ENCODE data around the gene DNASE1.

DNA sequence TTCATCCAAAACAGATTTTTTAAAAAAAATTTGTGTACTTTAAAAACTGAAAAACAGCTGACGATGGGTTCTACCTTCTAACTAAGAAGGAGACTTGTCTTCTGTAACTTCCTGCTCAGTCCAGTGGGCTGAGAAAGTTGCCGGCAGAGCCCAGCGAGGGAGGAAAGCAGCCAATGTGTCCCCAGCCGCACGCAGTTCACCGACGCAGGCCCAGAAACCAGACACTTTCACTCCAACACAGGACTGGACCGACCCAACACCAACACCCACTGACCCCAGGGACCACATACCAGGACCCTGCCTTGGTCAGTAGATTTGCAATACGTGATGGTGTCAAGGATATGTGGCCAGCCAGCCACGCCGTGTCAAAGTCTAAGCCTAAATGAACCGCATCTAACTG is 37.3 kb downstream of the DNASE1 start:
- TF ChIP-seq, protein P1, sequence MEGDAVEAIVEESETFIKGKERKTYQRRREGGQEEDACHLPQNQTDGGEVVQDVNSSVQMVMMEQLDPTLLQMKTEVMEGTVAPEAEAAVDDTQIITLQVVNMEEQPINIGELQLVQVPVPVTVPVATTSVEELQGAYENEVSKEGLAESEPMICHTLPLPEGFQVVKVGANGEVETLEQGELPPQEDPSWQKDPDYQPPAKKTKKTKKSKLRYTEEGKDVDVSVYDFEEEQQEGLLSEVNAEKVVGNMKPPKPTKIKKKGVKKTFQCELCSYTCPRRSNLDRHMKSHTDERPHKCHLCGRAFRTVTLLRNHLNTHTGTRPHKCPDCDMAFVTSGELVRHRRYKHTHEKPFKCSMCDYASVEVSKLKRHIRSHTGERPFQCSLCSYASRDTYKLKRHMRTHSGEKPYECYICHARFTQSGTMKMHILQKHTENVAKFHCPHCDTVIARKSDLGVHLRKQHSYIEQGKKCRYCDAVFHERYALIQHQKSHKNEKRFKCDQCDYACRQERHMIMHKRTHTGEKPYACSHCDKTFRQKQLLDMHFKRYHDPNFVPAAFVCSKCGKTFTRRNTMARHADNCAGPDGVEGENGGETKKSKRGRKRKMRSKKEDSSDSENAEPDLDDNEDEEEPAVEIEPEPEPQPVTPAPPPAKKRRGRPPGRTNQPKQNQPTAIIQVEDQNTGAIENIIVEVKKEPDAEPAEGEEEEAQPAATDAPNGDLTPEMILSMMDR (IDR thresholded peaks at IDR 0.05) = no peak
- no peak for TF ChIP-seq POLR2AphosphoS5 (IDR thresholded peaks at IDR 0.05)
- TF ChIP-seq POLR2A (IDR thresholded peaks at IDR 0.05; ENCODE audit: low read depth) = no peak
